Colon (tissue), 2 donors: ENCODE results near the gene RNF180.
"Not testable (repeated sequence)": the region's sequence is repeated elsewhere in the genome, so short reads cannot be mapped to it uniquely, and the experiment has no call there.

Source experiments
- FAIRE-seq: peaks from 2 replicates; lab custom pipeline; 2012; peaks lifted over from hg19 to GRCh38; lab: Jason Lieb, UNC
- donor health status: control.
- donor health status: control.

Gene RNF180

GRCh38 chr5:64285188-64286130 is 119.8 kb downstream of the RNF180 start:
- FAIRE-seq = no peak

GRCh38 chr5:64286381-64286780 is 120.7 kb downstream of the RNF180 start:
- no peak for FAIRE-seq

GRCh38 chr5:64288496-64288895 is 122.9 kb downstream of the RNF180 start:
- not testable (repeated sequence) for FAIRE-seq

- FAIRE-seq = no peak
These were observed 127.1 kb downstream of the RNF180 start for GRCh38 chr5:64292611-64293215.

GRCh38 chr5:64295101-64295500 is 129.5 kb downstream of the RNF180 start:
- FAIRE-seq = no peak

- FAIRE-seq = no peak
These were observed 132.9 kb downstream of the RNF180 start for GRCh38 chr5:64298586-64298985.

- no peak for FAIRE-seq
These were observed 134.2 kb downstream of the RNF180 start for GRCh38 chr5:64299805-64300204.

GRCh38 chr5:64301566-64301965 is 135.9 kb downstream of the RNF180 start:
- no peak for FAIRE-seq

- FAIRE-seq = no peak
These were observed 142.5 kb downstream of the RNF180 start for GRCh38 chr5:64308135-64308534.

GRCh38 chr5:64312491-64312890 is 146.8 kb downstream of the RNF180 start:
- FAIRE-seq = no peak

GRCh38 chr5:64315778-64316177 is 150.1 kb downstream of the RNF180 start:
- no peak for FAIRE-seq

GRCh38 chr5:64318175-64318574 is 152.5 kb downstream of the RNF180 start:
- no peak for FAIRE-seq

- FAIRE-seq = no peak
These were observed 157.9 kb downstream of the RNF180 start for GRCh38 chr5:64323591-64323990.

GRCh38 chr5:64330728-64331231 is 165.1 kb downstream of the RNF180 start:
- FAIRE-seq = no peak

GRCh38 chr5:64331597-64332277 is 166.1 kb downstream of the RNF180 start:
- FAIRE-seq = no peak

- no peak for FAIRE-seq
These were observed 168.2 kb downstream of the RNF180 start for GRCh38 chr5:64333886-64334285.

GRCh38 chr5:64339769-64340168 is 174.1 kb downstream of the RNF180 start:
- FAIRE-seq = no peak

- FAIRE-seq = no peak
These were observed 174.7 kb downstream of the RNF180 start for GRCh38 chr5:64340293-64340692.

- FAIRE-seq = no peak
These were observed 175.7 kb downstream of the RNF180 start for GRCh38 chr5:64341340-64341739.

- FAIRE-seq = no peak
These were observed 178.9 kb downstream of the RNF180 start for GRCh38 chr5:64344501-64344900.

- FAIRE-seq = no peak
These were observed 181.7 kb downstream of the RNF180 start for GRCh38 chr5:64347309-64347708.

- FAIRE-seq = no peak
These were observed 198.8 kb downstream of the RNF180 start for GRCh38 chr5:64364426-64364825.

- FAIRE-seq = no peak
These were observed 219.1 kb downstream of the RNF180 start for GRCh38 chr5:64384765-64385164.
